HG03521 (cell line): ENCODE measurements around the gene COL1A1.

Source experiments
- ATAC-seq: cut with Tn5 transposase; IDR thresholded peaks from one replicate; pipeline ENCODE4 v1.9.1; 2021; ENCODE audit warnings: mild to moderate bottlenecking, moderate library complexity; ENCODE audit not compliant: unreplicated experiment

COL1A1 gene

DNA sequence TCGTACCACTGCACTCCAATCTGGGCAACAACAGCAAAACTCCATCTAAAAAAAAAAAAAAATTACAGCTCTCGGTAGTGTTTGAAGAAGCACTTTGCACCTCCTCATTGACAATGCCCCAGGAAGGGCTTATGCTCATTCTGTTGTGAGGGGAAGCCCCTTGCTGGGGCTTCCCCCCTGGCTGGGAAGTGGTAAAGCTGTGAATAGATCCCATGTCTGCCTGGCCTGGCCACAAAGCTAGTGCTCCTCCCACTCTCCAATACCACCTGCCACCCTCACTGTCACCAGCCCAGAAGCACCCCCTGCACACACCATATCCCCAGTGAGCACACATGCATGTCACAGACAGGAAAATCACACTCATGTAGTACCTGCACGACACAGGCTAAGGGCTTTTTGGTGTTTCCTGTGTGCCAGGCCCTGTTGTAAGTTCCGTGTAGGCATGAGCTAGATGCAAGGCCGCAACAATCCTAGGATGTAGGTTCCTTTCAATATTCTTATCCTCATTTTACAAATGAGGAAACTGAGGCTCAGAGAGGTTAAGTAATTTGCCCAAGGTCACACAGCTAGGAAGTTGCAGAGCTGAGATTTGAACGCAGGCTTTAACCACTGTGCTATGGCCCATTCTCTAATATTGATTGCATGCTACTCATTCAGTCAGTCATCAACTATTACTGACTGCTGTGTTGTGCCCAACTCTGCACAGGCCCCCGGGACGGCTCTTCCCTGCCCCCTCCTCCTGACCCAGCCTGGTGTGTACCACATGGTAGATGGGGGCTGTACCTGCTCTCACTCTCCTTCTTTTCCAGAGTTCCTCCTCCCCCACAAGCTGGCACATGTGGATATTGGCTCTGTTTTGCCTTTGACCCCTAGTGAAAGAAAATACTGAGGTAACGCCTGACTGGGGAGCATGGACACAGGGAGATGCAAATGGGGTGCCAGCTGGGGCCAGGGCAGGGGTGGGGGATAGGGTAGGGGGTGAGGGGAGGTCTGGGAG, 11.9 kb upstream of the COL1A1 start:
- peak; percentile 63 for ATAC-seq

DNA sequence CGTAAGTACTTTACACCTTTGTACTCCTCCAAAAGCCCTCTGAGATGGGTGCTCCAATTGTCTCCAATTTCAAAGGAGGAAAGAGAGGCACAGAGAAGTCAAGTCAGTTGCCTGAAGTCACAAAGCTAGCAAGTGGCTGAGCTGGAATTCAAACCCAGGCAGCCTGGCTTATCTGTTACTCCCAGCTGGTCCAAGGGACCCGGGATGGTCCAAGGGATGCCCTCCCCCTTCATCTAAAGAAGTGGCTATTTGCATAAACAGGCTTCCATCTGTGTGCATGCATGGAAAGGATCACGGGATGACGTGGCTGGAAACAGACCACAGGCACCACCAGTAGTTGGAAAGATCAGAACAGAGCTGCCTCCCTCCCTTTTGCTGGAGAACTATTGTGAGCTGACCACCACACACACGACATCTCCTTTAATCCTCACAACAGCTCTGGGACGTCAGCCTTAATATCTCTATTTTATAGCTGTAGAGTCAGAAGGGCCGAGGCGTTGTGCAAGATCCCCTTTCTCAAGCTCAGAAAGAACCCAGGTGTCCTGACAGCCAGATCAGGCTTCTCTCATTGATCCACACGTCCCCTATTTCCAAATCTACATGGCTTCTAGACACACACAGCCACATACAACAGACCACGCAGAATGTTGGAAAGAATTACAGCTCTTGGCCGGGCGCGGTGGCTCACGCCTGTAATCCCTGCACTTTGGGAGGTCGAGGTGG, 10.9 kb upstream of the COL1A1 start:
- ATAC-seq: no peak

DNA sequence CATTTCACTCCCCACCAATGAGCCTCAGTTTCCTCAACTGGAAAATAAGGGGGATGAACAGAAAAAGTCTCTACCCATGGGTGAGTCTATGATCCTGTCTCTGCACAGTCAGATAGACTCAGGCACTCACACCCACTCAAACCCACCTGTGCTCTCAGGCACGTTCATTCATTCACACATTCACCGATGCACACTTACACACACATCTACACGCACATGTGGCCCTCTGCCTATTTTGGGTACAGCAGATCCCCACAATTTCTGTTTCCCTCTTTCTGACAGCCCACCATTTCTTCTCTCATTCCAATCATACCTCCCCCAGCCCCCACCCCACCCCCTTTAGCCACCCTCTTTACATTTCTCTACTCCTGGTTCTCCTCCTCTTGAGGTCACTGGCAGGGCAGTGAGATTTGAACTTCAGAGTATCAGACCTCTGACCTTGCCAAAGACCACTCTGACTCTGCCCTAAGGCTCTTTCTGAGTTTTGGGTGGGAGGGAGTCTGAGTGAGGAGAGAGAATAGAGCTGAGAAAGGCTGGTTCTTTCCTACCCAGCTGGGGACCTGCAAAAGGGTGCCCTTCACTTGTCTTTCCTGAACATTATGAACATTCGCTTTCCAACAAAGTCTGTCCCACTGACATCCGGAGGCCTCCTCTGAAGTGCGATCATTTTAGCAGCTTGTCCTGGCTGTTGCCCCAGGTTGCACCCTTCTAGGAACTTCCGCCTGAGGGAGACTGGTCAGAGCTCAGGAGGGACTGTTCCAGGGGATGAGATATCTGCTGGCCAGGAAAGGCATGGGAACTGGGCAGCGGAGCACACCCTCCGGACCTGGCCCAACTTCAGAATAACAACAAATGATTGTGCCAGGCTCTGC, 10.1 kb upstream of the COL1A1 start:
- ATAC-seq: no peak

DNA sequence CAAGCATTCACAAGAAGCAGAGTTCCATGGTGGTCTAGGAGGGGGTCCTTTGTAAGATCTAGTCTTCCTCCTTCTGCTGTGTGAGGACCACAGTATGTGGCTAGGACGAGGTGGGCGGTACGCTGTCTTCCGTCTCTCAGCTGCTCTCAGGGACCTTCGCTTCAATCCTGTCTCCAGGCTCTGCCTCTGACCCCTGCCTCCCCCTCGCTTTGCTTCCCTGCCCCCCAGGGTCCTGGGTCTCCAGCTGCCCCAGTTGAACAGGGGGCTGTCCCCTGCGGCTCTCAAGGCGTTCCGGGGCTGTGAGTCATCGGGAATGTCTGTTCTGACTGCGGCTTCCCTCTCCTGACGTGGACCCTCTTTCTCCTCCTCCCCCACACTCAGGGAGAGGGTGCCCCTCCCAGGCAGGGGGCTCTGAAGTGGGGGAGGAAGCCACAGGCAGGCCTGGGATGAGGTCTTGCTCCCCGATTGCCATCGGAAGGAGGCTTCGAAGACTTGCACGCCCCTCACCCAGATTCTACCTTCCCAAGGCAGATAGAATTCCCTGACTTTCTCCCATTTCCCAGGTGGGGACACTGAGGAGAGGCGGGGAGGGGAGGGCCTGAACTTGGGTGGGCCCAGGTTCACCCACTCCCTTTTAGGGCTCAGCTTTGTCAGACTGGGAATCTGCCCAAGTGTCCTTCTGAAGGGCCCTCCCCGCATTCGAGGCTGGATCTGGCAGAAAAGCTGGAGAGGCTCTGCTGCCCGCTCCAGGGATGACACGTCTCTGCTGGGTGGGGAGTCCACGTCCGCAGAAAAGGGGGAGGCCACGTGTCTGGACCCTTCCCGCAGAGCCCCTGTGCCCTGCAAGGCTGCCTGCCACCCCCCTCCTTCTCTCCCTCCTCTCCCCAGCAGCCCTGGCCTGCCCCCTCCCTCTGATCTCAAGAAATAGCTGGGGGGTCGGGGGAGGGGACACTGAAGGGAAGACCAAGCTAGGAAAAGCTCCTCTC, 9.1 kb upstream of the COL1A1 start:
- ATAC-seq: no peak

DNA sequence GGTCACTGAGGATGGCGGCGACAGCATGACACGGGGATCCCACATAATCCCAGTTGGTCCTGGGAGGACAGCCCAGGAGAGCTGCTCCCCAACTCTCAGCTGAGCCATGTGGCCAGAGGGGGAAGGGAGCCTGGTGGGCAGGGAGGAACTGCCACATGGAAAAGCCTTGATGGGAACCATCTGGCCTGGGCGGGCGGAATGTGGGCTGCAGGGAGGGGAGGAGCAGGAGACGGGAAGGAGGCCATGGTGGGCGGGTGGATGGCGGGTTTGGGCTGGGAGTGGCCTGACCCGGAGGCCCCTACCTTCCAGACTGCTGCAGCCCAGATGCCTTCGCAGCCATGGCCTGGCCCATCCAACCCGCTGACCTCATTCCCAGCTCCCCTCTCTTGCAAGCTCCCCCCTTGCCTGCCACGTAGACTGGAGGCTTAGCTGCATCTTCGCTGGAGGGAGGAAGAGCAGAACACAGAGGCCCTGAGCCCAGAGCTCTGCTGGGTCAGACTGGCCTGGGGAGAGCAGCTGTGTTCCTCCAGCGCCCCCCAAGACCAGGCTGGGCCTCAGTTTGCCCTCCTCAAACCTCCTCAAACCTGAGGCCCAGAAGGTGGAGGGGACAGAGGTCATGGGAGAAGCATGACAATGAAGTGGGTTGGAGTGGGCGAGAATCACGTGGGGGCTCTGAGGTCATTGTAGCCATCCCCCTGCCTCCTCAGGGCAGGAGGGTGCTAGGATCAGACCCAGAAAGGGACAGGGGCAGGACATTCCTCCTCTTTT, 8.2 kb upstream of the COL1A1 start:
- no peak for ATAC-seq

DNA sequence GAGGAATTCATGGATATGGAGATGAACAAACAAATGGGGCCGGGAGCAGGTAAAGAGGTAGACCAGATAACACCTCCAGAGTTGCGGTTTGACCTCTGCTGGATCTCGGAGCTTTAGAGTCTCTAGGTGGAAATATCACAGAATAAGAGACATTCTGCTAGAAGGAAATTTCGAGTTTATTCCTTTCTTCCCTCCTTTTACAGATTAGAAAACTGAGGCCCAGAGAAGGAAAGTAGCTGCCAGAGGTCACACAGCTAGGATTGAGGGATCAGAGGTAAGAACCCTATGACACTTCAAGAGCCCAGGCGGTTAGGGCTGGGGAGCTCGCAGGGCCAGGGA, 7.7 kb upstream of the COL1A1 start:
- no peak for ATAC-seq

DNA sequence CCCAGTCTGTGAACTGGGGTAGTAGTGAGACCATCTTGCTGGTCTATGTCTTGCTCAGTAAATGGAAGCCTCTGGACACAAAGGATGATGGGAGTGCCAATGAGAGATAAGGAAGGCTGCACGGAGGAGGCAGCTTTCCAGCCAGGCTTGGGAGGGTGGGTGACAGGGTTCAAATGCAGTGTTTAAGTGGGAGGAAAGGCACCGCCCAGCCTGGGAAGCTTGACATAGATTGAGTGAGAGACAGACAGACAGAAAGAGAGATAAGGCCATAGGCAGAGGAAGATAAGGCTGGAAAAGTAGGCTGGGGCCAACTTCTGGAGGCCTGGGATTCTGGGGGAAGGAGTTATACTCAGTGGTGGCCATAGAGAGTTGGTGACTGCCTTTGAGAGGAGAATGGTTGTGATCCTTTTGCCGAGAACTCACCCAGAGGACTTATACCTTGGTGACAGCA, 7.2 kb upstream of the COL1A1 start:
- no peak for ATAC-seq

DNA sequence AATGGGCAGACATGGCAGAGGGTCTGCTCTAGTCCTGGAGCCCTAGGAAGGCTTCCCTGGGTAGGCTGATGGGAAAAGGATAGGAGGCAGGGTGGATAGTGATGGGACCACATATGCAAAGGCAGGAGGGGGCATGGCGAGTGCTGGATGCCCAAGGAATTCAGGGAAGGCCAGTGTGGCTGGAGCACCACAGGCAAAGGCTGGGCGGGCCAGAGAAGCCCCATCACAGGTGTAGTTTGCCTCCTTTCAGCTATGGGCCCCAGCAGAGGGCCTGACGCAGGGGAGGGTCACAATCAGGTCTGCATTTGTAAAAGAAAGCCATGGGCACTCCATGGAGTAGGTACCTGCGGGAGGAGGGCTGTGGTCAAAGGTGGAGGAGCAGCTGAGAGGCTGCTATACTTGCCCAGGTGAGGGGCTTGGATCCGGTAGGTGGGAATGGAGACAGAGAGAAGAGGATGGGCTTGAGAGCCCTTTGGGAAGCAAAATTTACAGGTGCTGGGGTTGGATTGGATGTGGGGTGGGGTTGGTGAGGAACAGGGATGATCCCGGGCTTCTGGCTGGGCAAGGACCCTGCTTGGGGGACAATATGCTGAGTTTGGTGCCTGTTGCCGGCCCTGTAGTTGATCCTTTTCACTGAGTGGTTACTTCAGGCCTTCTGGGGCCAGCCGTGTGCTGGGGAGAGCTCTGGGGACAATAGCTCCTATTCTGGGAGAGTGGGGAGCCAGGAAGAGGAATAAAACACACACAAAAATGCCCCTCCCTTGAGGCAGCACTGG, 6.5 kb upstream of the COL1A1 start:
- ATAC-seq: no peak

DNA sequence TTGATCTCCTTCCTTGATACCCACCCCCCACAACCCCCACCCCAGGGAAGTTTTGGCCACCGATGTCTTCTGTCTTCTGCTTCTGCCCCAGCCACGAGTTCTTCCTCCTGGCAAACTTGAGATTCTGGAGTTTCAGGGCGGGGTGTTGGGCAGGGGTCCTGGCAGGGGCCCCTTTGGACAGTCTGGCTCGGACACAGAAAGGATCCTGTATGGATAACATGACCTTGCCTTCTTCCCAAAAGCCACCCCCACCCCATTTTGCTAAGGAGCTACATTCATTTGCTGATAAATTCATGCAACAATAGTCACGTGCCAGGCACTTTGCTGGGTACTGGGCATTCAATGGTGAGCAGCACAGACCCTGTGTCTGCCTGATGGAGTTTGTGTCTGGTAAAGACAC, 5.9 kb upstream of the COL1A1 start:
- ATAC-seq: no peak

DNA sequence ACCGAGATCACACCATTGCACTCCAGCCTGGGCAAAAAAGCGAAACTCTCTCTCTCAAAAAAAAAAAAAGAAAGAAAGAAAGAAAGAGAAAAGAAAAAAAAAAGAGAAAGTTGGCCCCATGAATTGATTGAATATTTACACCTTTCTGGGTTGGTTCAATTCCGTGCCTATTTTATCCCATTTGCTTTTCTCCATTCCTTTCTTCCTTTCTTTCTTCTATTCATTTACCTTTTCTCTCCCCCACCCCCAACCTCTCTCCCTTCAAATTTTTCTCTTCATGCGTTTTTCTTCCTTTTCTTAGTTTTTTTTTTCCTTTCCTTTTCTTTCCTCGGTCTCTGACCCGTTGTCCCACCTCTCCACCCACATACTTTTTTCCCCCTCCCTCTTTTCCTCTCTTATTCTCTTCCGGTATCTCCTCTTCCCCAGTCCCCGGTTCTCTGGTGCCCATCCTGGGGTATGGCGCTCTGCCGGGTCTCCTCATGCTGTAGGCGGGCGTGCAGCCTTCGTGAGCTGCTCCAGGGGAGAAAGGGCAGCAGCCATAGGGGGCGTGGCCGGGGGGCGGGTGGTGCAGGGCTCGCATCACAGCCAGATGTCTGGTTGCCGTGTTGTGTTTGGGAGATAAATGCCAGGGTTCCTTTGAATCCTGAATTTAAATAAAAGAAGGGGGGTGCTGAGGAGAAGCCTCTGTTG, 5.3 kb upstream of the COL1A1 start:
- no peak for ATAC-seq

DNA sequence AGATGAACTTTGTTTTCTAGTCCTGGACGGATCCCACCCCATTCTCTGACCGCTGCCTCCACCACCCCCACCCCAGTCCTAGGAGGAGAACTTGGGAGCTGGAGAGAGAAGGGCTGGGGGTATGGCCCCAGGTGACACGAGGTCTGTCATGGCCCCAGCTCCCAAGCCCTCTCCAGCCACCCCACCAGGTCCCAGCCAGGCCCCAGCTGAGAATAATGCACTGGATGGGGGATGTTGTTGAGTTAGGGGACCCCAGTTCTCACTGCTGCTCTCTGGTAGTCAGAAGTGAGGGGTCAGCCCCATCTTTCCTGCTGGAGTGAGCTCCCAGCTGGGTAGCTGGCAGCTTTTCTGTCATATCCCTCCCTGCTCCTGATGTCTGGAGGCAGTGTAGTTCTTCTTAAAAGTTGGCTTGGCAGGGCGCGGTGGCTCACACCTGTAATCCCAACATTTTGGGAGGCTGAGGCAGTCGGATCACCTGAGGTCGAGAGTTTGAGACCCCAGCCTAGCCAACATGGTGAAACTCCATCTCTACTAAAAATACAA, 4.6 kb upstream of the COL1A1 start:
- no peak for ATAC-seq

DNA sequence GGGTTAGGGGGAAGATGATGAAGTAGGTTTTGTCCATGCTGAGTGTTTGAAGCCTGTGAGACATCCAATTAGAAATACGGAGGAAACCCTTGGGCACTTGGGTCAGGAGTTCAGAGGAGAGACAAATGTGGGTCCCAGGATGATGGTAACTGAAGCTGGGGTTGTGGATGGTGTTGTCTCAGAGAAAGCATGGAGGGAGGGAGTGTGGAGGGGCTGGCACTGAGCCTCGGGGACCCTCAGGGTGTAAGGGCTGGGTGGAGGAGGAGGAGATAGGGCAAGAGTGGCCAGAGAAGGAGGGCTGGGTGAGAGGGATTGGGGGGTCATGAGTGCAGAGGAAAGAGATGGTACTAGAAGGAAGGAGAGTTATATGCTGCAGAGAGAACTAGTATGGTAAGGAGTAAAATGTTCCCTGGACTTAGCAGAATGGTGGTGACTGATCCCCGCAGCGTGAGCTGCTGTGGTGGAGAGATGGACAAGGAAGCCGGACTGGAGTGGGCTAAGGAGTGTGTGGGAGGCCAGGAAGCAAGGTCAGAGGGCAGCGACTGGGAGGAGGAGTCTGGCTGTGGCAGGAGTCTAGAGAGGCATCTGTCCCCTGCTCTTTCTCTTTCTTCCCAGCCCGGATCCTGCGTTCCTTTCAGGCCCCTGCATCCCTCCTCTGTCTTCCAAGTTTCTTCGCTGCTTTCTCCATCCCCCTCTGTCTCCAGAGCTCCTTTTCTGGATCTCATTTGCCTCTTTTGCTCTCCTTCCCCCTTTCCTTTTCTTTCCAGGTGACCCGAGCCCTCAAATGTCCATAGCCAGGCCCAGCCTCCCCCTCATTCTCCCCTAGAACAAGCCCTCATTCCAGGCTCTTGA, 3.9 kb upstream of the COL1A1 start:
- ATAC-seq: no peak

DNA sequence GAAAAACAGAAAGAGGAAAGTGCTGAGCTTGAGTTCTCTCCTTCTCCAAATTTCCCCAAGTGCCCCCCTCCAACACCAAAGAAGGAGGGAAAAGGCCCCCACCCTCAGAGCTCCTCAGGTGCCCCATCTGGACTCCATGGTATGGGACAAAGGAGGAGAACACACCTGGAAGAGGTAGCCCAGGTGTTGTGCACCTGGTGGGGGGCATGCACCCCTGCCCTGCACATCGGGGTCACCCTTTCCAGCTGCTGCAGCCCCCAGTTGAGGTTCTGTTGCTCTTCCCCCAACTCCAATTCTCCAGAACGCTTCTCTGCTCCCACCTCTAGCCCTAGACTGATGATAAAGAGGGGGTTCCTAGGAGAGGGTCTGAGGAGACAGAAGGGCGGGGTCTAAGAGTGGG, 3.0 kb upstream of the COL1A1 start:
- no peak for ATAC-seq

DNA sequence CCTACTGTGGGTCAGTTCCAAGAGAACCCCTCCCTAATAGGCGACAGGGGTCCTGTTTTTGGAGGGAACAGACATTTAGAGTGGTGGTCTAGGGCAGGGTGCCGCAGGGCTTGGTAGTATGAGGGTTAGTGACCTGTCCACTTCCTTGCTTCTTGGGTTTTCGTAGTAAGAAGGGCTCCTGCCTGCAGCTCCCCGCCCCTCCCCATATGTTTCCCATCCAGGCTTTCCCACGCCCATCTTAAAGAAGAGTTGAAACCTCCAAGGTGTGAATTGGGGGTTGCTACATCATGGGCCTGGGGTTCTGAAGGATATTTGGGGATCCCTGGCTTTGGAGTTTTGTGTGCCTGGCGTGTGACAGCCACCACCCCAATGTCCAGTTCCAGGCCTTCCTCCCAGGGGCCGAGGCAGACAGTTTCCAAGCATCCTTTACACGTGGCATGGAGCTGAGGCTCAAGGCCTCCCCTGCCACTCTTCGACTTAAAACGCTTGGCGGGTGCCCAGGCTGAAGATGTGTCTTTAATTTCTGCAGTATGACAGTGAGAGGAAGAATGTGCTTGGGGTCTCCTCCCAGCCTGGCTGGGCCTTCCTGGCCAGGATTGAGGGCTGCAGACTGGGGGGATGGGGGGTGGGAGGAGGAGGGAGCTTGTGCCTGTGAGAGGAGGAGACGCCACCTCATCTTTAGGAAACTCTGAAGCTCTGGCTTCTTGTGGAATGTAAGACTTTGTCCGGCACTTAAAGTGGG, 2.3 kb upstream of the COL1A1 start:
- no peak for ATAC-seq

DNA sequence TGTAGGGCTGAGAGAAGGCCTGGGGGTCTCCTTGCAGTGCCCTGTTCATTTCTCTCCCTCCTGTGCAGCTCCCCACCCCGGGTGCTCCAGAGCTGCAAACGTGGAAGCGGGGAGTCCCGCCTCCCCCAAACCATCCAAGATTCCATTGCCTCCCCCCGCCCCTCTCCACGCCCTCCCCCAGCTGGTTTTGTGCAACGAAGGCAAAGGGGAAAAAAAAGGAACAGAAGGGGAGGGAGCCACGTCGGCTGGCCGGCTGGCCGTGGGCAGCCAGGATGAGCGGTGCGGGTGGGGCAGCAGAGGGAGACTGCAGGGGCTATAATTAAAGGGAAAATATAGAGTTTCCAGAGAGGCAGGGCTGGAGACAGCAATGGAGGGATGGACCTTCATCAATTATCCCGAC, 1.7 kb upstream of the COL1A1 start:
- no peak for ATAC-seq
